ENCODE results near the gene ABCB9.

The ABCB9 gene

DNA sequence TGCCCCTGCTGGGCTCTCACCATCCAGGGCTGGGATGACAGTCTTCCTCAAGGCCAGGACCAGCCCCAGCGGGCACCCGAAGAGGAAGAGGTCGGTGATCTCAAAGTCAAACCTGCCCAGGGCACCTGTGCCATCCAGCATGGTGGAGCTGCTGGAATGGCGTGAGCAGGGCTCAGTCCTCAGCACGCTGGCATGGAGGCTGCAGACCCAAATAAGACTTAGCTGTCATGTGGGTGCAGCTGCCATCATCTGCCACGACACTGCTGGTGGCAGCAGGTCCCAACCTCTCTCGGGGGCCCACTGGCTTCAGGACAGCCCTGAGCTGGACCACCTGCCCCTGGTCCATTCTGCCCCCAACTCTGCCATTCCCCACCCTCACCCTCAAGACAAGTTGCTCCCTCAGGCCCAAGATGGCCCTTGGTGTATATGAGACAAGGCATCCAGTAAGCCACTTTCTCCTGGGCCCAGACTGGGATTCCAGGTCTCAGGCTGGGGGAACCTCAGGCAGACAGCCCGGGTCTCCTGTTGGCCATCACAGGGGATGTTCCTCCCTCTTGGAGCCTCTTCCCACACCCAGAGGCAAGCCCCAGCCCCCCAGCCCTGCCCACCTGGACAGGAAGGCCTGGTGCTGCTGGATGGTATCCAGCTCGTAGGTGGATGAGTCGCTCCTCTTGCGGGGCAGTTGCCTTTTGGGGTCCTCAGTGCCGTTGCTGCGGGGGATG, 28.7 kb upstream of the ABCB9 start:
- DNase-seq (ENCODE audit: low spot score), result no peak

DNA sequence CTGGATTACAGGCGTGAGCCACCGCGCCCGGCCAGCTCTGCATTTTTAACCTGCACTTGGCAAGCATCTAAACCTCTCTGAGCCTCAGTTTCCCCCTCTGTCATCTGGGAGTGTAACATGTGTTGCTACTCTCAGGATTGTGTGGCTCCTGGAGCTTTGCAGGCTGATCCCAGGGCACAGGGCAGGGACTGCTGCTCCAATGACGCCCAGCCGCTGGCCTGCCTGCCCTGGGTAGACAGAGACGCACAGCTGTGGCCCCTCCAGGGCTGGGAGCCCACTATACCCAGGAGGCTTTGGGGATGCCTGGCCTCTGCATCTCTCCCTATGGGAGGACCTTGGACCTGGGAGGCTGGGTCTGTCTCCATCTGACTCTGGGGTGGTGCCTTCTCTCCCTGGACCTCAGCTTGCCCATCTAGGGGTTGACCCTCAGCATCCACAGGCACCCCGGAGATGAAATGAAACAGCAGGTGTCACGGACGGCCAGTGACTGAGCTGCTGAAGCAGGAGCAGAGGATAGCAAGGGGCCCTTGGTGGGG, 27.9 kb upstream of the ABCB9 start:
- DNase-seq (ENCODE audit: low spot score), result no peak

DNA sequence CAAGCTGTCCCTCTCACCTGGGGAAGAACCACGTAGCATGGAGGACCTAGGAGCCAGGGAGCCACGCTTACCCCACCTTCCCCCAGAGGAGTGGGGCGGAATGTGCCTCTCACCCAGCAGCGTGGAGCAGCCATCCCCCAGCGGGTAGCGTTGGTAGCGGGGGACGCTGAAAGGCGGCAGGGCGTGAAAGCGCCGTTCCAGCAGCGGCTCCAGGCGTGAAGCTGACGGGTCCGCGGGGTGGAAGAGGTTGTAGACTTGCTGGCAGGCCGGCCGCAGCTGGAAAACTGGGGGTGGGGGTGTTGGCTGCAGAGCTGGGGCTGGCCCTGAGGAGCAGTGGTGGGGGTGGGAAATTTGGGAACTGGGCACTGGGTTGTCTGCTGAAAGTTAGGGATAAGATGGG, 26.1 kb upstream of the ABCB9 start:
- DNase-seq (ENCODE audit: low spot score), result no peak

DNA sequence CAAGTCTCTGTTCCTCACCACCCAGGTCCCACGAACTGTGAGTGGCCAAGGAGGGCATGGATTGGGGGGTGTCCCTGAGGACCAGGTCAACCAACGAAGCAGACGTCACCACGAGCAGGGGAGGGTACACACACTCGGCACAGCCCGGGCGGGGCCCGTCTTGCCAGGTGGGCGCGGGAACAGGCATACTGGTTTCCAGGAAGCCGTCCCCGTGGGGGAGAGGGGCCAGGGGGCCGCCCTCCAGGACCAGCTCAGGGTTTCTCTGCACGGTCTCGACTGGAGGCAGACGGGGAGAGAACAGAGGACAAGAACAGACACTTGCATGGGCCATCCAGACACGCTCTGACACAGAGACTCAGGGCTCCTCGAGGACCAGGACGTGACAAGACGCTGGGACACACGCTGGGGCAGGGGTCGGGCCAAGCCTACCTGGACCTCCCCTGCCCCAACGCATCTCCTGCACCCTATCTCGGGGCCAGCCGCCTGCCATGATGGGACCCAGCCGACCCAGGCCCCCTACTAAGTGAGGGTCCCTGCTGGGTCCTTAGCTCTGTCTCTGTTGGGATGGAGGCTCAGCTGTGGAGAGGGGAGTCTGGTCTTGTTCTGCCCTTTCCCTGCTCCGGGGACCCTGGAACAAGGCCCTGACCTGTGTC, 25.5 kb upstream of the ABCB9 start:
- DNase-seq (ENCODE audit: low spot score), result no peak

DNA sequence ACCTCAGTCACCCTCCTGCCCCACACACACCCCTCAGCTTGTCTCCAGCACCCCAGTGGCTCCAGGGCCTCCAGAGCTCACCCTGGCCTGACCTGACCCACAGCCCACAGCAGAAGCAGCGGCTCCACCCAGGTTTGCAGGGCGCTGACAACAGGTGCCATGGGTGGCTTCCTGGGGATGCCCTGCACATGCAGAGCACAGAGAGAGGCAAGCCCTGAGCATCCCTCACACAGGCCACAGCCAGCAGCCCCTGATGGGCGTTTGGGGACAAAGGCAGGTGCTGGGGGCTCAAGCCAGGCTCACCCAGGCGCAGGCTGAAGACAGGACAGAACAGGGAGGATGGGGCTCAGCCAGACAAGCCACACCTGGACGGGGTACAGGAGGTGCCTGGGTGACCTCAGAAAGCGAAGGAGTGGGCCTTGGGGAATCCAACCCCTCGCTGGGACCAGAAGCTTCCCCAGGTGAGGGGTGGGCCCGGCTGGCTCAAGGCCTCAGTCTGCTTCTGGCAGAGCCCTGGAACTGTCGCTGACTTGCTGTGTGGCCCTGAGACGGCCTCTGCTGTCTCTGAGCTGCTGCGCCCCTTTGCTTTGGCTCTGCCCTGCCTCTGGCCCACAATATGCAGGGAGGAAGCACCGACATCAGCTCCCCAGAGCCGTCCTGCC, 24.8 kb upstream of the ABCB9 start:
- no peak for DNase-seq (ENCODE audit: low spot score)

DNA sequence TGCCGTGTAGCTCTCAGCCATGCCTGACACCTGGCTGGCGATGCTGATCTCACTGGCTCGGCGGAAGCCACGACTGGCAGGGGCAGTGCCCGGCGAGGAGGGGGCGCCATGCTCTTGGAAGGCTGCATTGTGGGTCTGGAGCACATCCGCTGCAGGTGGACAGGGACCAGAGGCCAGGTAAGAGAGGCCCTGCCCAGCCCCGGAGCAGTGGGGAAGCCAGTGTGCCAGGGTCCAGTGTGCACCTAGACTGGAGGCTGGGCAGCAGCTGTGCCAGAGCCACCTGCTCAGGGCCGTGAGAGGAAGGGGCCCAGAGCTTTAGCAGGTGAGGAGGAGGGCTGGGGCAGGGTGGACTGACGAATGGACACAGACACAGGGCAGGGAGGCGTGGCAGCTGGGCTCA, 24.3 kb upstream of the ABCB9 start:
- DNase-seq (ENCODE audit: low spot score), result no peak

DNA sequence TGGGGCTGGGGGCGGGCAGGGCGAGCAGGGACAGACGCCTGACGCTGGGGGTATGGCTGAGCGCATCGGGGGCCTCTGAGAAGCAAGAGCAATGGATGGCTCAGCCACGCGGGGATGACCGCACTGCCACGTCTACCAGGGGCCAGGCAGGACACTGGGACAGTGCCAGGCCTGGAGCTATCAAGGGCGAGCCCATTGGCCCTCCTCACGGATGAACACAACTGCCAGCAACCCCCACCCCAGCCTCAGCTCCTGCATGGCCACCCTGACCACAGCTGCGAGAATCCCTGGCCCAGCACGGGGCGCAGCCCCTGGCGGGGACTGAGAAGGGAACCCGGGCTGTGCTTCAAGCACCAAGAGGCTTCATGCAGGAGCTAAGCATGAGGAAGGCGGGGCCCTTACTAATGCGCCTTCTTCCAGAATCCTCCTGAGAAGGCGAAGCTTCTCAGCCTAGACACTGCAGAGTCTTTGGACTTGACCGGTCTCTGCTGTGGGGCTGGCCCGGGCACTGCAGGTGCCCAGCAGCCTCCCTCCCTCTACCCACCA, 23.7 kb upstream of the ABCB9 start:
- DNase-seq (ENCODE audit: low spot score), result no peak

DNA sequence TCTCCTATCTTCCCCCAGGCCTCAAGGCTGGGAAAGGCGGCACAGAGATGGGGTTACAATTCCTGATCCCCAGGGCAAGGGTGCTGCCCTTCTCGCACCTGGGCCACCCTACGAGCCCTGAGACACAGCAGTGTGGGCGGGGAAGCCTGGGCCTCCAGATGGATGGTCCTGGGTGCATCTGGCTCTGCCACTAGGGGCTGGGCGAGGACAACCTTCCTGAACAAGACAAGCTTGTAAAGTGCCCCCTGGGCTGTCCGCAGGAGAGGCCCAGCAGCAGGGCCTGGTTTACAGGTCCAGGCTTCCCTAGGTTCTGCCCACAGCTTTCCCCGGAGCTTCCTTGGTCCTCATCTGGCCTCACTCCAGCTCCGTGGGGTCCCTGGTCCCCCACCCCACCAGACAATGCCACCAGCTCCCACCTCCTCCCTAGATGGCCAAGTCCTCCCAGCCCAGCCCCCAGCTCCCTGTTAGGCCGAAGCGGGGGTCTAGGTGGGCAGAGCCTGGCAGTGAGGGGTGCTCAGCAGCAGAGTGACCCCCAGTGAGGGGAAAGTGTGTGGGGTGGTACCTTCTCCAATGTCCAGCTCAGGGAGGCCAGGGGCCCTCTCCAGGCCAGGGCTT, 23.1 kb upstream of the ABCB9 start:
- no peak for DNase-seq (ENCODE audit: low spot score)

DNA sequence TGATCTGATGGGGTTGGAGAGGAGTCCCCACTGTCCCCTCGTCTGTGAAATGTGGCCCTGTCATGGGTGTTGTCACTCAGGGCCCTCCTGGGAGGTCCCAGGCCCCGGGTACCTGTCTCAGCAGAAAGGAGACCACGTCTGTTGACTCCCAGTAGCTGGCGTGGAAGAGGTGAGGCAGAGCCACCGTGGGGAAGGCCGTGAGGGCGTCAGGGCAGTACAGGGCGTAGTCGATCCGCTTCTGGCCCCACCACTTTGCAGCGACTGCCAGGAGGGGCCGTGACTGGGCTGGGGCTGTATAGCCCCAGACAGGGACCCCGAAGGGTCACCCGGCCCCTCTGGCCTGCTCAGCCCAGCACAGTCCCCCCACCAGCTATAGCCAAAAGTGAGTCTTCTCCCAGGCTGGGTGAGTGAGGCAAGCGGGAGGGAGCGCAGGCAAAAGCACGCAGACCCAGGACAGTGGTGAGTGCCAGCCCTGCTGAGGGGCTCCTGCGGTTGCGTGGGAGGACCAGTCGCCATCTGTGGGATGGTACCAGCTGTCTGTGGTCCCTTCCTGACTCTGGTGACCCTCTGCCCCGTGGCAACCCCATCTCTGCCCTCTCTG, 22.4 kb upstream of the ABCB9 start:
- DNase-seq (ENCODE audit: low spot score), result no peak

DNA sequence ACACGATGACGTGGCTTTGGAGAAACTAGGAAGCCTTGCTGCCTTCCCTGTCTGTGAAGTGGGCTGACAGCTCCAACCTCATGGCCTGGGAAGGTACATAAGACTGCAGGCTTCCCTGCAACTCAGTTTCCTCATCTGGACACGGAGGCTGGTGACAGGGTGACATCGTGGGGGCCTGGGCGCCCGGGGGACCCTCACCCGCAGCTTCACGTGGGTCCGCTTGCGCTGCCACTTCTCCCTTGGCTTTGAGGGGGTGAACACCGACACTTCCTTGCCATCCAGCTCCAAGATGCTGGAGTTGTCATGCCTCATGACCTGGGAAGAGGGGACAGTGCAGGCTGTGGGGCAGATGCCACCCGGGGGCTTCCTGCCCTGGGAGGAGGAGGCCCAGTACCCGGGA, 21.8 kb upstream of the ABCB9 start:
- DNase-seq (ENCODE audit: low spot score), result no peak

DNA sequence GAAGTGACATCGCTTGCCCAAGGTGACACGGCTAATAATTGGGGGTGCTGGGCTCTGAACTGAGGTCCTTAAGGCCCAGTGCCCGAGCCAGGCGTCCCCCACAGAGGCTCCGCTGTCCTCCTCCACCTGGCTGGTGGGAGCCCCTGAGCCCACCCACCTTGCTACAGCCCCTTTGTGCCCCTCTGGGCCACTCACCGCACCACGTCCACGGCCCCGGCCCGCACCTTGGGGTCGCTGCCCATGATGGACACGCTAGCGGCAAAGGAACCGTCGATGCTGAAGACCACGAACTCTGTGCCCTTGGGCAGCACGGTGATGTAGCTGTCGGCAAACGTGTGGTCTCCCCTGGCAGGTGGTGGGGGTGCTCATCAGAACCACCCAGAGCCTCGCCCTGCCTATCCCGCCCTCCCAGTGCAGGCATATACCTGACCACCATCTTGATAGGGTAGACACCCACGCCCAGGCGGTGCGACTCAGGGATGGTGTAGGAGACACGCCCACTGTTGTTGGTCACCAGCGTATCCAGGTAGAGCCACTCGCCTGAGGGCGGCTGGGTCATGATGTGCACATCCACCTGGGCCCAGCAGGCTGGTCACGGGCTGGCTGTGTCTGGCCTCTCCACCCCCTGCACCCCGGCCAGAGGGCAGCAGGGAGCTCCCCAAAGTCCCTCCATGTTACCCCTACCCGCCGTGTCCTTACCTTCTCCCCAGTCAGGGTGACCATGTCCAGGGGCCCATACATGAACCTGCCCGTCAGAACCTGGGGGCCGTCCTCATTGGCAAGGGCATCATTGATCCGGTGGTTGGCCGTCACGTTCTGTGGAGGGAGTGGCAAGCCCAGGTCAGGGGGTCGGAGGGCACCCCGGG, 21.1 kb upstream of the ABCB9 start:
- no peak for DNase-seq (ENCODE audit: low spot score)

DNA sequence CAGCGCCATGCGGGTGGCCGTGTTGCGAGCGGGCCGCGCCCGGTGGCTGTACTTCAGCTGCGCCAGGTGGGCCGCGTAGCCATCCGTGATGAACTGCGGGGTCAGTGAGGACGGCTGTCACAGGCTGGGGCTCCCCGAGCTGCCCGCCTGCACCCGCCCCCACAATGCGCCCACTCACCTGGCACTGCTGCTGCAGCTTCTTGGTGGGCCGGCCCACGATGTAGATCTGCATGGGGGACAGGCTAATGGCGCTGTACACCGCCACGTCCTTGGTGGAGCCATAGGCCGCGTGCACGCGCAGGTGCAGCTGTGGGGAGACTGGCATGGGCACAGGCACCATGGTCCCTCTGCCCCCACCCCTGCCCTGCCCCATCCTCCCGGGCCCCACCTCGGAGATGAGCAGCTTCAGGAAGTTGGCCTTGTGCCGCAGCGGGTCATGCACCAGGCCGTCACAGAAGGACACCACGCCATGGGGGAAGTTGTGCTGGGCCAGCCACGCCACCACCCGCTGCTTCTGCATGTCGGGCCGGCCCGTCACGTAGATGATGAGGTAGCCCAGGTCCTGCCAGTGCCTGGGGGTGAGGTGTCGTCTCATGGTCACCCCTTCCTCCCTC, 20.1 kb upstream of the ABCB9 start:
- no peak for DNase-seq (ENCODE audit: low spot score)

DNA sequence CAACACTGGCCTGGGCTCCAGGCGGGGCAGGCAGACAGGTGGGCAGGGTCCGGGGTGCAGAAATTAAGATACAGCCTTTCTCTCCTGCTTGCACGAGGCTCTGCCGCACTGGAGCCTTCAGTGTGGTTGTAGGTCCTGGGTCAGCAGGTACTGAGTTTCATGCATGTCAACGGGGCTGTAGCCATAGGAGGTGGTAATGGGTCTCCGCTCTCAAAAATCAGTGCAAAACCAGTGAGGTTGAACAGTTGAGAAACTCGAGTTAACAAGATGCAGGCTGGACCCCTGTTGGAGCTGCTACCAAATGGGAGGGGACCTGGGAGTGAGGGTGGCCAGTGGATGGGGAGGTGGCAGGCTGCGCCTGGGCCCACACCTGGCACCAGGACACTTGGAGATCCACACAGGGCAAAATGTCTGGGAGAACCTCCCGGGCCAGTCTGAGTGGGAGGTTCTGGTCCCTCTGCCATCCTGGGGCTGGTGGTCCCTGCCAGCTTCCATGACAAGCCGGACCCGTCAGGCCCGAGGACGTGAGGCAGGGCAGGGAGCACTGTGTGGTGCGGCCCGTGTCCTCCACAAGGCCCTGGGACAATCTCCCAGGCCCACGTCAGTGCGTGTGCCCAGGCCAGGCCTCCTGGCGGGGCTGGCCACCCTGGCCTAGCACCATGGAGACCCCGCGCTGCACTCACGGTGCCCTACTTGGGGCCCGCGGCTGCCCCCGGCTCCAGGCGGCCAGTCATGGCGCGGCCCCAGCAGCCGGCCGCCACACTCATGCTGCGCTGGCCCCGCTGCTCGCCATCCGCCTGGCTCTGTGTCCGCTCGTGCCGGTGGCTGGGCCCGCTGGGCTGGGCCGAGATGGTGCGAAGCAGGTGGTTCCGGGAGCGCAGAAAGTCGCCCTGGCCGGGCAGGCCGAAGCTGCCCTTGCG, 19.3 kb upstream of the ABCB9 start:
- DNase-seq (ENCODE audit: low spot score), result no peak

DNA sequence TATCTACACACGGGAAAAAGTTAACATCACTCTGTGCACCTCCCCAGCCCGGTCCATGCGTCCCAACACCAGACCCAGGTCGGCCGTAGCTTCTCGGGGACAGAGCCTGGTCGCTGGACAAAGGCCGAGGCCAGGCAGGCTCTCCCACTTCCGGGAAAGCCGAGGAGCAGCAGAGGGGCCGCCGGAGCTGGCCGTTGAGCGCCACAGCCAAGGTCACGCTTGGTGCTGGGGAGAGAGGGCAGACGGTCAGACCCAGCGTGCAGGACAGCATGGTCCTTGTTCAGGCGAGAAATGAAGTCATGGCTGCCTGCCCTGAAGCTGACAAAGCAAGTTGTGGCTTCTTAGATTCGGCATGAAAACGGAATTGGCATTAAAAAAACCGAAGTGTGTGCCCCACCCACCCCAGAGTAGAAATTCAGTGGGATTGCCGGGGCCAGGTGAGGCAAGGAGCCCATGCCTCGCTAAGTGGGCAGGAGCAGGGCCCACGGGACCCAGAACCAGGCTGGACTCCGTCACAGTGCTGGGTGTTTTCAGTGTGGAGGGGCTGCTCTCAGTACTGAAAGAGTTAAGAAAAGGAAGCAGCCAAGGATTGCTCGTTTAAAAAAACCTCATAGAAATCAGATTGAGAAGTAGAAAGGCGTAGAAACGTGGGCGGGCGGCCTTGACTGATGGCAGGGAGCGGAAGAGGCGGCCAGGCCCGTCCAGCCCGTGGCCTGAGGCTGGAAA, 18.5 kb upstream of the ABCB9 start:
- DNase-seq (ENCODE audit: low spot score), result no peak

DNA sequence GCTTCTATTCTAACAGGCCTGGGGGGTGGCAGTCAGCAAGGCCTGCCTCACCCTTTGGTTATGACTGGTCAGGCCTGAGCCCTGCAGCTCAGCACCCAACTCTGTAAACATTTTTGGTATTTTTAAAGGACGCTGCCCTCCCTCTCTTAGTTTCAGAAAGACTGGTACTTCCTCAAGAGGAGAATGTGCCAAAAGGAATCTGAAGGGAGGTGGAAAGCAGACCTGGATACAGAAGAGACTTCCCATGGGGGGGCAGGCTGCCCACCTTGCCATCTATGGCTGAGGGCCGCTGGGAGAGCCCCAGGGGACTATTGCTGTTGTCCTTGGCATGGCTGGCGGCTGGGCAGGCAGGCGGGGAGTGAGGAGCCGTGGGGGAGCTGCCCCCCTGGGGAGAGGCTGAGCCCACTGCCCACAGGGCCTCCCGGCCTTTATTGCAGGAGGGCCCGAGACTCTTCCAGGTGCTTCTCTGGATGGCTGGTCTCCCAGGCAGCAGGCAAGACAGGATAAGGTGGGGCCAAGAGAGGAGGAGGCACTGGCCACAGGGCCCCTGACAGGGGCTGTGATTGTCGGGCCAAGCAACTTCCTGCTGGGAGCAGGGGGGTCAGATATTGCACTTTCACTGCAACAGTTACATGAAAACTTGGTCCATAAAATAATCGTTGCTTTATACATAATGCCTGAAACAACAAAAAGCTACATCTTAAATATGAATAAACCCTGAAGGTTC, 17.7 kb upstream of the ABCB9 start:
- DNase-seq (ENCODE audit: low spot score), result no peak

DNA sequence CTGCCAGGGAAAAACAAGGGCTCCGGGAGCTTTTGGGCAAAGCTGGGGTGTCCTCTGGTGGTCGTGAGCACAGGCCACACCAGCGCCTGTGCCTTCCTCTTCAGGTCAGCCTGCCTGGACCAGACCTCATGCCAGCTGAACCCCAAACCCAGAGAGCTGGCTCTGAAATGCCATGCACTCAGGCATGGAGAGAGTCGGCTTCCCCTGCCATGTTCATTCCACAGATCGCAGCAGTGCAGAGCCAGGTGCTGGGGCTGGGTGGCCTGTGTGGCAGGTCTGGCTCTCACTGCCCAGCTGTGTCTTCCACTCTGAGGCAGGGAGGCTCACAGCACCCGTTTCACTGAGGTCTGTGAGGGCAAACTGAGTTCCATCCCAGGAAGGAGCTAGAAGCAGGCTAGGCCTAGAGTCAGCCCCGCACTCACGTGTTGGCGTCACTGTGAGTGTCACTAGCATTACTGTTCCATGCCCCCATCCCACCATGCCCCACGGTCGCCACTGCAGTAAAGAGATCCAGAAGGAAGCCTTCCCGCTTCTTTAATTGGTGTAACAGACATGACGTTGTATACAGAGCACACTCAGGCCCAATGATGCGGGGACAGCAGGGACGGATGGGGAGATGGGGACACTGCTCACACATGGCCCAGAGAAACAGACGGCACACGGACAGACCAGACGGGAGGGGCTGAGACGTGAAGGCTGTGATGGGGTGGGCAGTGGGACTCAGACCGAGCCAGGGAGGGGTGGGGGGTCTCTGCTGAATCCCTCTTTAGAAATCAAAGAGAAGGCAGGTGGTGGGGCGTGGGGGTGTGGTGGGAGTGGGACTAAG, 16.9 kb upstream of the ABCB9 start:
- DNase-seq (ENCODE audit: low spot score), result no peak

DNA sequence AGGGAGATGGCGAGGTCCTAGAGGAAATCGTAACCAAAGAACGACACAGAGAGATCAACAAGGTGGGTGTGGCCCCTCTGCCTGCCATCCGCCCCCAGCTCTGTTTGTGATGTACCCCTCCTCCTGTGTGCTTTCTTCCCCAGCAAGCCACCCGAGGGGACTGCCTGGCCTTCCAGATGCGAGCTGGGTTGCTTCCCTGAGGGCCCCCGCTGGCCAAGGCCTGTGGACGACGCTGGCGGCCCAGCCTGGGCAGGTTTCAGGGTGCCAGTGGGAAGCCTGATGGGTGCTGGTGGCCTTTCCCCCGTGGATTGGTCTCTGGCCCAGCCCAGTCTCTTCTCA, 16.2 kb upstream of the ABCB9 start:
- DNase-seq (ENCODE audit: low spot score), result no peak

All from hematopoietic multipotent progenitor cell treated with erythropoietin and hydrocortisone succinate and interleukin-3 and kit ligand, for 17 days (in vitro differentiated cells).